Endothelial cell of umbilical vein (primary cell): ENCODE measurements around the gene MRPL41.

Experiments used
- CTCF ChIP-seq, 2 donors: IDR thresholded peaks; 1 replicate in 1 of 2; 2 replicates in 1 of 2; pipeline ENCODE4 v1.5.1; 2011; ENCODE audit warnings: low read length in 2 of 2, mild to moderate bottlenecking in 2 of 2, moderate library complexity in 2 of 2, control low read depth in 1 of 2, inconsistent platforms in 1 of 2, low read depth in 1 of 2; ENCODE audit not compliant: insufficient read depth in 1 of 2; ENCODE audit errors: extremely low read depth in 1 of 2
- GATA2 ChIP-seq: IDR thresholded peaks from 2 replicates; pipeline ENCODE4 v1.7.0; 2011; ENCODE audit warnings: low read depth, mild to moderate bottlenecking, moderate library complexity, mixed read lengths, low read length; ENCODE audit not compliant: insufficient read length, insufficient read depth
- MAX ChIP-seq: IDR thresholded peaks from 2 replicates; pipeline ENCODE4 v1.6.1; 2011; ENCODE audit not compliant: insufficient read depth, insufficient read length
- POLR2A ChIP-seq: IDR thresholded peaks from 2 replicates; pipeline ENCODE4 v1.6.1; 2012; ENCODE audit warnings: low read depth, mild to moderate bottlenecking, control low read depth, low read length
- POLR2AphosphoS5 ChIP-seq: IDR thresholded peaks from 2 replicates; pipeline ENCODE4 v1.6.1; 2012; ENCODE audit warnings: low read depth, mild to moderate bottlenecking, control low read depth, low read length, moderate library complexity; ENCODE audit not compliant: insufficient read depth

- TF ChIP-seq POLR2A (no peak), CTCF (IDR thresholded peaks at IDR 0.05; ENCODE audit: extremely low read depth in 1 of 2, insufficient read depth in 1 of 2, low read depth in 1 of 2, low read length in 2 of 2) (no peak), POLR2AphosphoS5 (no peak), MAX (no peak), GATA2 (no peak)
Measured at GRCh38 chr9:137564817-137565411, 13.2 kb downstream of the MRPL41 start.
